Neural cell (in vitro differentiated cells): ENCODE results near the gene ERCC5. TPM values are rescaled to one million over a fixed set of nuclear protein-coding genes. Genes with fewer than 3 reads are reported as not detected.

Source experiments
- H2AFZ ChIP-seq: fragments of 200-600, 300-800 bp; sonication (generic), shearing (Covaris generic); 2 replicates; pipeline ENCODE4 v1.6.0; 2014; ENCODE audit warnings: low read depth, mild to moderate bottlenecking, antibody characterized with exemption, low read length, moderate library complexity
- H3F3A ChIP-seq: fragments of 200-600 bp; shearing (Covaris generic); 2 replicates; pipeline ENCODE4 v1.6.1; 2016; ENCODE audit warnings: mild to moderate bottlenecking, moderate library complexity, mixed read lengths, antibody characterized with exemption, low read length; ENCODE audit not compliant: insufficient read depth, poor library complexity, severe bottlenecking
- H3K27ac ChIP-seq: fragments of 200-600, 300-800 bp; sonication (generic), shearing (Covaris generic); 2 replicates; pipeline ENCODE4 v1.5.1; 2014; ENCODE audit warnings: mild to moderate bottlenecking, low read length, moderate library complexity
- H3K27me3 ChIP-seq: fragments of 300-800, 200-600 bp; sonication (generic), shearing (Covaris generic); 2 replicates; pipeline ENCODE4 v1.6.0; 2014; ENCODE audit warnings: mild to moderate bottlenecking, low read depth, low read length, moderate library complexity; ENCODE audit not compliant: insufficient read depth
- H3K36me3 ChIP-seq: fragments of 300-800, 200-600 bp; sonication (generic), shearing (Covaris generic); 2 replicates; pipeline ENCODE4 v1.5.1; 2014; ENCODE audit warnings: mild to moderate bottlenecking, antibody characterized with exemption, low read length, moderate library complexity; ENCODE audit not compliant: insufficient read depth
- H3K4me2 ChIP-seq: fragments of 300-800, 200-600 bp; sonication (generic), shearing (Covaris generic); 2 replicates; pipeline ENCODE4 v1.6.0; 2014; ENCODE audit warnings: mild to moderate bottlenecking, low read length
- H3K4me3 ChIP-seq: fragments of 300-800, 200-600 bp; sonication (generic), shearing (Covaris generic); 2 replicates; pipeline ENCODE4 v1.5.1; 2014; ENCODE audit warnings: mild to moderate bottlenecking, low read length, moderate library complexity
- H3K79me2 ChIP-seq: fragments of 200-600 bp; shearing (Covaris generic); replicated peaks from 2 replicates; pipeline ENCODE4 v1.6.0; 2014; ENCODE audit warnings: mild to moderate bottlenecking, low read length, moderate library complexity; ENCODE audit not compliant: insufficient read depth
- H3K9ac ChIP-seq: fragments of 300-800, 200-600 bp; sonication (generic), shearing (Covaris generic); 2 replicates; pipeline ENCODE4 v1.6.1; 2016; ENCODE audit warnings: mild to moderate bottlenecking, low read length, mixed read lengths
- H3K9me2 ChIP-seq: fragments of 200-600 bp; shearing (Covaris generic); 2 replicates; pipeline ENCODE4 v1.6.1; 2016; ENCODE audit warnings: mild to moderate bottlenecking, low read length, mixed read lengths; ENCODE audit not compliant: insufficient read depth
- H3K9me3 ChIP-seq: fragments of 200-600, 300-800 bp; sonication (generic), shearing (Covaris generic); 2 replicates; pipeline ENCODE4 v1.6.1; 2016; ENCODE audit warnings: mild to moderate bottlenecking, mixed run types, low read length, moderate library complexity, mixed read lengths
- H4K20me1 ChIP-seq: fragments of 200-600 bp; shearing (Covaris generic); 2 replicates; pipeline ENCODE4 v1.6.1; 2016; ENCODE audit warnings: mild to moderate bottlenecking, mixed run types; ENCODE audit not compliant: insufficient read depth
- EP300 ChIP-seq: fragments of 450-650 bp; conservative IDR thresholded peaks from 2 replicates; pipeline ENCODE4 v1.6.1; 2014; ENCODE audit warnings: antibody characterized with exemption, mild to moderate bottlenecking, moderate library complexity; ENCODE audit not compliant: poor library complexity, severe bottlenecking
- EZH2 ChIP-seq: fragments of 200-600, 300-800 bp; shearing (Covaris generic), sonication (generic); IDR thresholded peaks from 2 replicates; pipeline ENCODE4 v1.6.1; 2014; ENCODE audit warnings: antibody characterized with exemption, low read length, borderline replicate concordance, mild to moderate bottlenecking; ENCODE audit not compliant: insufficient read depth, poor library complexity, severe bottlenecking
- MXI1 ChIP-seq: fragments of 450-650 bp; conservative IDR thresholded peaks from 2 replicates; pipeline ENCODE4 v1.6.1; 2014; ENCODE audit warnings: antibody characterized with exemption, mild to moderate bottlenecking; ENCODE audit not compliant: poor library complexity, severe bottlenecking
- POLR2AphosphoS5 ChIP-seq: IDR thresholded peaks from 2 replicates; pipeline ENCODE4 v1.6.1; 2012
- RAD21 ChIP-seq: fragments of 450-650 bp; conservative IDR thresholded peaks from 2 replicates; pipeline ENCODE4 v1.6.1; 2014; ENCODE audit warnings: antibody characterized with exemption, mild to moderate bottlenecking, moderate library complexity
- SMC3 ChIP-seq: fragments of 450-650 bp; conservative IDR thresholded peaks from 2 replicates; pipeline ENCODE4 v1.6.1; 2014; ENCODE audit warnings: antibody characterized with exemption, mild to moderate bottlenecking, moderate library complexity; ENCODE audit not compliant: poor library complexity
- TAF1 ChIP-seq: IDR thresholded peaks from 2 replicates; pipeline ENCODE4 v1.6.1; 2012; ENCODE audit warnings: low read depth
- polyA plus RNA-seq: library from polyadenylated mRNA; depleted of rRNA; stranded (reverse); fragments of >200 nt; gene quantifications from 2 replicates; pipeline ENCODE4 v1.2.3, GENCODE V29; 2014
- TF ChIP-seq, protein P1 (sequence below): IDR thresholded peaks from 2 replicates; pipeline ENCODE4 v1.6.1; 2012; ENCODE audit warnings: borderline replicate concordance
- TF ChIP-seq, protein P2 (sequence below): fragments of 450-650 bp; IDR thresholded peaks from 2 replicates; pipeline ENCODE4 v1.5.1; 2014; ENCODE audit warnings: antibody characterized with exemption, mild to moderate bottlenecking, moderate library complexity; ENCODE audit not compliant: poor library complexity, severe bottlenecking

The ERCC5 gene
- polyA plus RNA-seq, 1 donor from 2014 or later = 67.5 TPM

DNA sequence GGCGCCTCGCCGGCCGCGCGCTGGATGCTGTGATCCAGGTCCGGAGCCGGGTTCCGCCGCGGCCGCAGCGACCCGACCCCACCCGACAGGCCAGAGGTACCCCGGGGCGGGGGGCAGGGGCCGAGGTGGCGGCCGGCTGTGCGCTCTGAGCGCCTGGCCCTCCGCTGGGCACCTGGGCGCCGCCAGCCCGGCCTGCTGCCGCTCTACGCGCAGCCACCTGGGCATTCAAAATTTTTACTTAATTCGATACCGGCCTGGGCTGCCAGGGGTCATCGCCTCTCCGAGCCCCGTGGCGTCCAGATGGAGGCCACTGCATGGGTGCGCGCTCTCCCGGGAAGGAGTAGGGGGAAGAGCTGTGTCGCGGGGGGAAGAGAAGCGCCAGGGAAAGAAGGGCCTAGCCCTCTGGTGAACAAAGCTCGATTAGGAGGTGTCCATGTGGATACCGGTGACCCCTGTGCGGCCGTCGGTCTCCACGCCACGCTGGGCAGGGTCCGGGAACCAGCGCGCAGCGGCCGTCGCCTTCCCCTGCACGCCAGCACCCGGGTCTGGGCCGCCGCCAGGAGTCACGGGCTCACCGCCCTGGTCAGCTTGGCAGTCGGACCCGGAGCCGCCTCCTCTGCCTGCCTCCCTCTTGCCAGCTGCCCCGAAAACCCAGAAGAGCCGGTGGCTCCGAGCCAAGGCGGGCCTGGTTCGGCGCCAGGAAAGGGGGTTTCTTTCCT, 46.2 kb upstream of the ERCC5 start:
- Histone ChIP-seq H3K4me3 (peak overlapping the region; percentile 89), H3K9ac (peak overlapping the region; percentile 79), H3K4me2 (peak overlapping the region; percentile 11), H3F3A (no peaks in the 10 kb centered on the region), H3K79me2 (peaks cover 12% of the 10 kb centered on the region), H3K9me3 (no peaks in the 10 kb centered on the region), H3K27ac (no peak overlapping the region), H3K36me3 (no peaks in the 10 kb centered on the region), H2AFZ (peak overlapping the region; percentile 93), H4K20me1 (no peaks in the 10 kb centered on the region), H3K27me3 (no peaks in the 10 kb centered on the region), H3K9me2 (no peaks in the 10 kb centered on the region)
- TF ChIP-seq, protein P1, sequence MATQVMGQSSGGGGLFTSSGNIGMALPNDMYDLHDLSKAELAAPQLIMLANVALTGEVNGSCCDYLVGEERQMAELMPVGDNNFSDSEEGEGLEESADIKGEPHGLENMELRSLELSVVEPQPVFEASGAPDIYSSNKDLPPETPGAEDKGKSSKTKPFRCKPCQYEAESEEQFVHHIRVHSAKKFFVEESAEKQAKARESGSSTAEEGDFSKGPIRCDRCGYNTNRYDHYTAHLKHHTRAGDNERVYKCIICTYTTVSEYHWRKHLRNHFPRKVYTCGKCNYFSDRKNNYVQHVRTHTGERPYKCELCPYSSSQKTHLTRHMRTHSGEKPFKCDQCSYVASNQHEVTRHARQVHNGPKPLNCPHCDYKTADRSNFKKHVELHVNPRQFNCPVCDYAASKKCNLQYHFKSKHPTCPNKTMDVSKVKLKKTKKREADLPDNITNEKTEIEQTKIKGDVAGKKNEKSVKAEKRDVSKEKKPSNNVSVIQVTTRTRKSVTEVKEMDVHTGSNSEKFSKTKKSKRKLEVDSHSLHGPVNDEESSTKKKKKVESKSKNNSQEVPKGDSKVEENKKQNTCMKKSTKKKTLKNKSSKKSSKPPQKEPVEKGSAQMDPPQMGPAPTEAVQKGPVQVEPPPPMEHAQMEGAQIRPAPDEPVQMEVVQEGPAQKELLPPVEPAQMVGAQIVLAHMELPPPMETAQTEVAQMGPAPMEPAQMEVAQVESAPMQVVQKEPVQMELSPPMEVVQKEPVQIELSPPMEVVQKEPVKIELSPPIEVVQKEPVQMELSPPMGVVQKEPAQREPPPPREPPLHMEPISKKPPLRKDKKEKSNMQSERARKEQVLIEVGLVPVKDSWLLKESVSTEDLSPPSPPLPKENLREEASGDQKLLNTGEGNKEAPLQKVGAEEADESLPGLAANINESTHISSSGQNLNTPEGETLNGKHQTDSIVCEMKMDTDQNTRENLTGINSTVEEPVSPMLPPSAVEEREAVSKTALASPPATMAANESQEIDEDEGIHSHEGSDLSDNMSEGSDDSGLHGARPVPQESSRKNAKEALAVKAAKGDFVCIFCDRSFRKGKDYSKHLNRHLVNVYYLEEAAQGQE = no peak
- TF ChIP-seq EP300 = no peak
- no peak for TF ChIP-seq RAD21
- TF ChIP-seq, protein P2, sequence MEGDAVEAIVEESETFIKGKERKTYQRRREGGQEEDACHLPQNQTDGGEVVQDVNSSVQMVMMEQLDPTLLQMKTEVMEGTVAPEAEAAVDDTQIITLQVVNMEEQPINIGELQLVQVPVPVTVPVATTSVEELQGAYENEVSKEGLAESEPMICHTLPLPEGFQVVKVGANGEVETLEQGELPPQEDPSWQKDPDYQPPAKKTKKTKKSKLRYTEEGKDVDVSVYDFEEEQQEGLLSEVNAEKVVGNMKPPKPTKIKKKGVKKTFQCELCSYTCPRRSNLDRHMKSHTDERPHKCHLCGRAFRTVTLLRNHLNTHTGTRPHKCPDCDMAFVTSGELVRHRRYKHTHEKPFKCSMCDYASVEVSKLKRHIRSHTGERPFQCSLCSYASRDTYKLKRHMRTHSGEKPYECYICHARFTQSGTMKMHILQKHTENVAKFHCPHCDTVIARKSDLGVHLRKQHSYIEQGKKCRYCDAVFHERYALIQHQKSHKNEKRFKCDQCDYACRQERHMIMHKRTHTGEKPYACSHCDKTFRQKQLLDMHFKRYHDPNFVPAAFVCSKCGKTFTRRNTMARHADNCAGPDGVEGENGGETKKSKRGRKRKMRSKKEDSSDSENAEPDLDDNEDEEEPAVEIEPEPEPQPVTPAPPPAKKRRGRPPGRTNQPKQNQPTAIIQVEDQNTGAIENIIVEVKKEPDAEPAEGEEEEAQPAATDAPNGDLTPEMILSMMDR = no peak
- no peak for TF ChIP-seq MXI1
- TF ChIP-seq TAF1 = no peak
- no peak for TF ChIP-seq EZH2
- no peak for TF ChIP-seq SMC3

DNA sequence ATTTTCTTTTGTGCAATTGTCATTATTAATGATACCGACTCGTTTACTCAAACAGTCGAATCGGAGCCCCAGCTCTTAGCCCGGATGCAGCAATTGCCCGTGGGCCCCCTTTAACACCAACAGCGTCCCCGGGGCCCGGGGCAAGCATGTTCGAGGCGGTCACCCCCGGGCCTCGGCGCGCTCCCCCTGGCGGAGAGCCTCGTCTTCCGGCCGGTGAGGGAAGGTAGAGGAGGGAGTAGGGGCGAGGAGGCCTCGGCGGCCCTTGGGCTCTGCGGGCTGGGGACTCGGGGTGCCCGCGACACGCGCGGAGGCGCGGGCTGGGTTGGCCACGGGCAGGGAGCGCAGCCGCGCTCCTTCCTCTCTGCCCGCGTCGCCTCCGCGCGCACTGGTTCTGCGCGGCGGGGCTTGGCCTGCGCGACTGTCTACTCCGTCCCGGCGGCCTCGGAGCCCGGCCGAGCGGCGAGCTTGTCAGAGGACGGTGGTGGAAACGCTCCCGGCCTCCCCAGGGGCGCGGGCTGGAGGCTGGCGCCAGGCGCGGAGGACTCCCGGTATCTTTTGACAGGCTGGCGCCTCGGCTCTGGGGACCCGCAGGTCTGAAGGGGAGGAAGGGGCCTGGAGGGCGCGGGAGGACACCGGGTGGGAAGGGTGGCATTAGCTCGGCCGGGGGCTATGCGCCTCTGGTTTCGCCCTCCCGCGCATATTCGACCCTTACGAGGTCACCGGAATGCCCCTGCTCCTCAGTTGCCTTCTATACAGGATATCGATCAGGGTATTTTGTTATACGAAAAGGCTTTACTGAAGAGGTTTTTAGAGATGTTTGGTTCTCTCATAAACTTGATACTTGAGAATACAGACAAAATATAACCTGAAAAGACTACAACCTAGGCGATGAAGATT, 45.4 kb upstream of the ERCC5 start:
- Histone ChIP-seq H3F3A (no peaks in the 10 kb centered on the region), H3K27me3 (no peaks in the 10 kb centered on the region), H3K79me2 (peaks cover 12% of the 10 kb centered on the region), H2AFZ (peak overlapping the region; percentile 51), H3K36me3 (no peaks in the 10 kb centered on the region), H3K4me3 (peak overlapping the region; percentile 89), H4K20me1 (no peaks in the 10 kb centered on the region), H3K4me2 (peak overlapping the region; percentile 58), H3K9me3 (no peaks in the 10 kb centered on the region), H3K27ac (no peak overlapping the region), H3K9ac (peak overlapping the region; percentile 79), H3K9me2 (no peaks in the 10 kb centered on the region)
- TF ChIP-seq EZH2 (no peak), POLR2AphosphoS5 (peak; percentile 20), MXI1 (peak; percentile 33), EP300 (no peak), SMC3 (peak; percentile 71), TAF1 (no peak), RAD21 (peak; percentile 54)
- TF ChIP-seq, protein P2 = peak; percentile 80
- TF ChIP-seq, protein P1 = peak; percentile 40
